ENCODE measurements around the gene COL20A1.

- no peak for TF ChIP-seq CTCF (IDR thresholded peaks at IDR 0.05)
- TF ChIP-seq POLR2A (IDR thresholded peaks at IDR 0.05): no peak
Observed at GRCh38 chr20:63319164-63320040, 26.4 kb downstream of the COL20A1 start.

Measured in testis (tissue), 2 donors.